PC-9 (cell line): Measurements from ENCODE around the gene LY6G6F.

Experiments used
- CTCF ChIP-seq: fragments of 200-600 bp; sonication (generic); conservative IDR thresholded peaks from 2 replicates; pipeline ENCODE4 v1.6.1; 2017; ENCODE audit warnings: mixed run types, antibody characterized with exemption, mild to moderate bottlenecking, moderate library complexity
- EZH2 ChIP-seq: fragments of 200-600 bp; sonication (generic); IDR thresholded peaks from 2 replicates; pipeline ENCODE4 v1.8.0; 2017; ENCODE audit warnings: antibody characterized with exemption, low read depth

- TF ChIP-seq CTCF, result peak; percentile 81
- no peak for TF ChIP-seq EZH2
These were observed 22.3 kb downstream of the LY6G6F start, which contains the start of gene DDAH2 for GRCh38 chr6:31728767-31729514.
